GM19239 (cell line): ENCODE results near the gene SLC25A27.
A peak's percentile ranks its signal among the peaks of the same experiment; 100 is the strongest.

ENCODE experiments used
- DNase-seq: peaks from one replicate; pipeline ENCODE4 v3.0.0; 2011; ENCODE audit warnings: low spot score; ENCODE audit not compliant: insufficient read length
- FAIRE-seq: peaks from 2 replicates; lab custom pipeline; 2011; peaks lifted over from hg19 to GRCh38; lab: Jason Lieb, UNC

SLC25A27 gene

DNA sequence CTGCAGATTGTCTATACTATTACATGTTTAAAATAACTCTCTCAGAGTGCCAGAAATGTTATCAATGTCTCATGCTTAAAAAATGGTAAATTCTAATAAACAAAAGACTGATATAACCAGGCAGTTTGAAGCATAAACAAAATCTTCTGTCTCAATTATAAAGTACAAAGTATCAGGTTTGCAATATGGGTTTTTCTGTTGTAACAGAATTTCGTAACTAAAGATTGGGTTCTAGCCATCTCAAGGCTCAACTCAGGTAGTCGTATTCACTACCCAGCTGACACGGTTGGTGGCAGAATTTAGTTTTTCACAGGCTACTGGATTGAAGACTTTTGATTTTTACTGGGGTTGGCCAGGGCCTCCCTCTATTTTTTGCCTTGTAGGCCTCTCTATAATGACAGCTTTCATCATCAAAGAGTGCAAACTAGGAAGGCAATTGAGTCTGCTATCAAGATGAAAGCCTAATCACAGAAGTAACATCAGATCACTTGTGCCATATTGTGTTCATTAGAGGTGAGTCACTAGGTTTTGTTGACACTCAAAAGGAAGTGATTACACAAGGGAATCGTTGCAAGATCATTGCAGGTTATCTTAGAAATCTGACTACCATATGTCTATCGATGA is 3.8 kb upstream of the SLC25A27 start:
- DNase-seq (no peak), FAIRE-seq (no peak)

DNA sequence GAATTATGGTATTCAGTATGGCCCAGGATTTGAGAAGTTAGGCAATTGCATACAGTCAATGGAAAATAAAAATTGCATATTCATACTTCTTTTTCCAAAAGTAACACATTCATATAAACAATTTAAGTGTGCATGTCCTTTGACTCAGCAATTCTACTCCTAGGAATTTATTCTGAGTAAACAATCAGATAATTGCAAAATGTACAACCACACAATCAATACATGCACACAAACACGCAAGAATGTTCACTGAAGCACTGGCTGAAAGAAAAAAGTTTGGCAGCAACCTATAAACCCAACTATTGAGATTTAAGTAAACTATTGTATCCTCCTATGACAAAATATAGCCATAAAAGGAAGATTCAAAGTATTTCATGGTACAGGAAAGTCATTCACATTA is 1.8 kb upstream of the SLC25A27 start:
- FAIRE-seq: no peak
- no peak for DNase-seq

DNA sequence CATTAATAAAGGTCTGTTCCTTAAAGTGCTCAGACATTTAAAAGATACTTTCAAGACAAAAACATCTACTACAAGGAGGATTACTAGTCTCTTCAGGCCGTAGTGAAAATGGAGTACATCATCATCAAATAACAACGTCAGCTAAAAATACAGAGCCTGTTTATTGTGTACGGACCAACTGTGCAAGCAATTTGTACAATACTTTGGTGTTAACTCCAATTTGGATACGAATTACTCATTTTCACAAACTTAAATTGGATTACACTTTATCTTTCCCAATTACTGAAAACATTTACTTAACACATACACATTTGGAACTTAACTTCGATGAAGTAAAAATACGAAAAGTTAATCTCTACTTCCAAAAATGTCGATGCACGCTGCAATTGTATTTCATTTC is 959 bp upstream of the SLC25A27 start:
- FAIRE-seq (no peak), DNase-seq (no peak)

DNA sequence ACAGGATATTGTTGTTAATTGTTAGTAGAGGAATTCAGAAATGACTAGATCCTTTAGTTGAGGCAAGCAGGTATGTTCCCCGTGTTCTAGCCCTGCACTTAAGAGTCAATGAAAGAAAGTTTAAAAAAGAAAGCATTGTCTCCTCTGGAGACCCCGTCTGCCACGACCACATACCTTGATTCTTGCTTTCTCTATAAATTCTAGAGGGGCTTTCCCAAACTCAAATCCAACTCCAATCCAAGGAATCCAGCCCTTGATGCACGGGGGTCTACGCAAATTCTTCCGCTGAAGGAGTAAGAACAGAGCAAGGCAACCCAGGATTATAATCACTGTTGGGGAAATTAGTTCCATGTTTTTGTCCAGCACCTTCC is 558 bp upstream of the SLC25A27 start:
- DNase-seq (no peak), FAIRE-seq (no peak)

DNA sequence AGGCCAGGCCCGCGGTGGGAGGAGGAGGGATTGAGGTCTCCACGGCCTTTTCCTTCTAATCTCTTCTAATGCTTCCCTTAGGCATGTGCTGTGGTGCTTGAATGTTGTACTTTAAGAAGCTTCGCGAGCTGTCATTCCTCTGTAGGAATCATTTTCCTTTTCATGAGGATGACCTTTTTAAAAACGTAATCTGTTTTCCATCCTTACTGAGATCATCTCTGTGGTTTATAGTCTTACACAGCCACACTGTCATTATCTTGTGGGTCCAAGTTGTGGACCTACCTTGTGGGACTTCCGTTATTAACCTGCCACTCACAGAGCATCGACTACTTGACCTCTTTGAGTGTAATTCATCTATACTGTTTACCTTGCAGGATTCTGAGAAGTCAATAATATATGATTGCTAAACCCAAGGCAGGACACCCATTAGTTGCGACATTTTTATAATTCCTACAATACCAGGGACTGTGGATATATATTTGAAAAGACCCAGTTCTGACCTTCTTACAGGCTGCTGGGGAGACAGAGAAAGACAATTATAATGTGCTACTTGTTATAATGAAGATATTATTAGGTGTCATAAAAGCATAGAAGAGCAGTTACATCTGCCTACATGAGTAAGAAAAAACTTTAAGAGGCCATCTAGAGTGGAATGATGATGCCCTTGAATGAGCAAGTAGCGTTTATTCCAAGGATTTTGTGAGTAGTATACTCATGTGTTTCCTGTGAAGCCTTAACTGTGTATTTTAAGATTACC is 842 bp downstream of the SLC25A27 start:
- DNase-seq (no peak), FAIRE-seq (peak; percentile 8)

DNA sequence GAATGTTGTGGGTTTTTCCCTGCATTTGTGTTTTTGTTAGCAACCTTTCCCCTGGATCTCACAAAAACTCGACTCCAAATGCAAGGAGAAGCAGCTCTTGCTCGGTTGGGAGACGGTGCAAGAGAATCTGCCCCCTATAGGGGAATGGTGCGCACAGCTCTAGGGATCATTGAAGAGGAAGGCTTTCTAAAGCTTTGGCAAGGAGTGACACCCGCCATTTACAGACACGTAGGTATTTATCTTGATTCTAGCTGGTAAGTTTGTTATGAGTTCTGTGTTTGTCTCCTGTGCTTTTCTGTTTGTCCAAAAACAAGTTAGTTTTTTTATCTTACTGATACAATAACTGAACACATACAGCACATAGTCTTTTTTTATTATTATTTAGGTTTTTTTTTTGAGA is 3.0 kb downstream of the SLC25A27 start:
- FAIRE-seq (no peak), DNase-seq (no peak)

DNA sequence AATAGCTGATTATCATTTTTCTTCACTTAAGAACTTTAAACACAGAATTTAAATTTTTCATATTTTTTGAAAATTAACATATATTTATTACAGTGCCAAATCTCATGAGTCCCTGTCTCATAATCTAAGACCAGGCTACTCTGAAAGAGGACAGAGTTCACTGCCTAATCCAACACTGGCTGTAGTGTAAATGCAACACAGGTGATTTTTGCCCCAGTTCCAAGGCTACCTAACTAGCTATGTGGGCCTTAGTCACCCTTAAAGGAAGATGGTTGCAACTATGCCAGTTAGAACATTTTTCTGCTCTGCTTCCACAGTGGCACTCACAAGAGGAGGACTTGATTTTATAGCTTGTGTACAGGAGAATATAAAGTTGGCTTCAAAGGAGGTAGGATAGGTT is 4.9 kb downstream of the SLC25A27 start:
- FAIRE-seq (peak; percentile 52), DNase-seq (no peak)

DNA sequence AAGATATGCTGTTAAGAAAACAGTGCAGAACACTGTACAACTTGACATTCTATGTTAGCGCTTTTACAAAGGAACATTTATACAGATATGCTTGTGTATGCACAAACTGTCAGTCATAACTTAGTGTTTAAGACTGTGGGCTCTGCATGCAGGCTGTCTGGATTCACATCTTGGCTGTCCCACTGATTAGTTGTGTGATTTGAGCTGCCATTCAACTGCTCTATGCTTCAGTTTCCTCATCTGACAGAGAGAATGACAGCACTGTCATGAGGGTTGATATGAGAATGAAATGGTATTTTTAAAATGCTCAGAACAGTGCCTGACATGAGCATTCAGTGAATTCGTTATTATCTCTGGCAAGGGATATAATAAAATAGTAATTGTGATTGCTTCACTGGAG is 8.7 kb downstream of the SLC25A27 start:
- FAIRE-seq (no peak), DNase-seq (no peak)

DNA sequence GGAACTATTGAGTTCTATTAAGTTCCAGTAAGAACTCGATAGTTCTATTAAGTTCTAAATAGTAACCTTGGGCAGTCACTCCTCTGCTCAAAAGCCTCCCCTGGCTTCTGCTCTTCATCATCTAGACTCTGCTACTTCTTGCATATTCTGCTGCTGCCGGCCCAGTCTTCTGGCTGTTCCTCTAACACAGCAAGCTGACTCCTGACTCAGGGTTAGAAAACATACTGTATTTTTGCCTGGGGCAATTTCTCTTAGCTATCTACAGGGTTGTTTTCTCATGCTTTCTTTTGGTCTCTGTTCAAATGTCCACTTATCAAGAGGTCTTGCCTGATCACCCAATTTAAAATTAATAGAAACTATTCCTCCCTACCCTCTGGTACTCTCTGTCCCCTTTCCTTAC is 14.6 kb downstream of the SLC25A27 start:
- FAIRE-seq: no peak

DNA sequence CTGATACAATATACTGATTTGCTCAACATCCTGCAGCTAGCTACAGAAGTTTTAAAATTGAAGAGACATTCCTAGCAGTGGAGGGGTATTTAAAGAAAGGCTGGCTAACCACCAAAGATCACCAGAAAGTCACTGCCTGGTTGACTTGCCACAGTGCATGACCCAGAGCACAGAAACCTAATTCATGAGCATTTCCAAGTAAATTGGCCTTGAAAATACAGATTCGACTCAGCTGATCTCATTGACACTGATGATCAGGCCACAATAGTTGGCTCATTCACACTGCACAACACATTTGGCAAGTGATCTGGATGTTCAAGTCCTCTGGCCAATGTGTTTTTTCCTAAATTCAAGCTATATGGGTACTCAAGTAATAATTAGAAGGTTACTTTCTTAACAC is 21.6 kb downstream of the SLC25A27 start:
- DNase-seq (no peak), FAIRE-seq (no peak)

More for the DNA sequence above, 14.6 kb downstream of the SLC25A27 start:
- DNase-seq: no peak

DNA sequence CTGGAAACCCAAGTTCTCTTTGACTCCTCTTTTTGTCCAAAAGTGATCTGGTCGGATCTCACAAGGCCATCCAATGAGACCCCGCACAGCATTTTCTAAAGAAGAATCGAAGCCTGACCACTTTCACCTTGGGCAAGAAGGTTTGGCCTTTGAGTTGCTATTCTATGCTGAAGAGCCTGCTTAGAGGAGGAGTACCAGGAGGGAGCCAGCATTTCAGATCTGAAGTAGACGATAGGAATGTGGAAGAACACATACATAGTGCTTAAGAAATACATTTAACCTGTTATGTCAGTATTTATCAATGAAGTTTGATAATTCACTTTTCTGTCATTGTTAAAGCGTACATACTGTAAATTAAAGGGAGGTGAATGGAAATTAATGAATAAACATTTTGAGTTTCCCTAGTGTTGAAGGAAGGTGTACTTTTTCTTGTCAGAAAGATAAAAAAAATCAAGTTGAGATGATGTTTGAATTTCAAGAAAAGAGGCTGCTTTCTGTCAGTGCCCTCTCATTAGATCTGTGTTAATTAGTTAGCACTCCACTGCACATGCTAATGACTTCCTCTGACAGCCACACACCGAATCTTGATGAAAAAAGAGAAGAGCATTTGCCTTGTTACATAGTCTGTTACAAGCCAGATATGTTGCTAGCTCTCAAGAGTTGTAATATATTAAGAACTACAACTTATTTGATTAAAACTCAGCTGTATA is 24.0 kb downstream of the SLC25A27 start:
- FAIRE-seq: no peak
- DNase-seq: no peak

DNA sequence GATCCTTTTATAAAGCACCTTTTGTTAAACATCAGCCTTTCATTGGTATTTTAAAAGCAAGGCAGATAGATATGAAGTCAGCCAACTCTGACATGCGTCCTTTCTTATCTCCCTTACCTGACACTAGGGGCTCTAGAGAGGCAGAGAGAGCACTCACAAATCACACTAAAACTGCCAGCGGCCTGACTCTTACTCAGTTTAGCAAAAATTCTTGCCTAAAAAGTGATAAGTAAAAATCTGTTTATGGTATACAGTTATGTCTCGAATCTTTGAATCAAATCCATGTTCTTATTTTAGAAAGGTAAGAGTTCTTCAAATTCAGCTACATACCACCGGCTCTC is 24.5 kb downstream of the SLC25A27 start:
- DNase-seq: no peak
- FAIRE-seq: no peak

DNA sequence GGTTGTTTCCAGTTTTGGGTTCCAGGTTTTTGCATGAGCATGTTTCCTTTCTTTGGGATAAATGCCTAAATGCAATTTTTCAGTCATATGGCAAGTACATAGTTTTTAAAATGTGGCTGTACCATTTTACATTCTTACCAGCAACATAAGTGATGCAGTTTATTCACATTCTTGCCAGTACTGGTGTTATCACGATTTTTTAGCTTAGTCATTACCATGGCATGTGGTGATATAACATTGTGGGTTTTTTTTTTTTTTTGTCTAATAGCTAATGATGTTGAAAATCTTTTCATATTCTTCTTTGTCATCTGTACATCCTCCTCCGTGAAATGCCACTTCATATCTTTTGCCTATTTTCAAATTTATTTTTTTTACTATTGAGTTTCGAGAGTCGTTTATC is 32.0 kb downstream of the SLC25A27 start:
- FAIRE-seq (no peak), DNase-seq (no peak)

DNA sequence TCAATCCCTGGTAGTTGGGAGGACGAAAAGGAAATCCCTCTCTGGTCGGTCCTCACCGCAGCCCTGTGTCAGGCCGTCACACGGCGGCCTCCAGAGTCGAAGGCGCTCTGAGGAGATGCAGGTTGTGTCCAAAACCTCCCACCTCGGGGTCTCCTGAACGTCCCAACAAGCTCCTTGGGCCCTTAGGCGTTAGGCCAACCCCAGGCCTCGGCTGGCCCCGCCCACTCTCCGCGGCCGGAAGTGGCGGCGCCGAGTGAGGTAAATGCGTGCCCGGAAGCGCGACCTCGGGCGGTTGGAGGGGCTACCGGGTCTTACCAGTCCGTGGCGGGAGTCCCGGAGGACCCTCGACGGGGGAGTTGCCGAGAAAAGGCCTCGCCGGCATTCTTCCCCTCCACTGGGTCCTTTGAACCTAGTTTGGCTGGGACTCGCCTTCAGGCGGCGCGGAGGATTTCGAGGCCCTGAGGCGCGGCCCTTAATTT is 34.9 kb downstream of the SLC25A27 start, which contains the start of gene TDRD6:
Gene TDRD6 (plus strand): TSS at position 267 of the 479 bp plus-strand sequence. CDS start 244 bp downstream, outside the sequence.
- FAIRE-seq: no peak
- DNase-seq: no peak

DNA sequence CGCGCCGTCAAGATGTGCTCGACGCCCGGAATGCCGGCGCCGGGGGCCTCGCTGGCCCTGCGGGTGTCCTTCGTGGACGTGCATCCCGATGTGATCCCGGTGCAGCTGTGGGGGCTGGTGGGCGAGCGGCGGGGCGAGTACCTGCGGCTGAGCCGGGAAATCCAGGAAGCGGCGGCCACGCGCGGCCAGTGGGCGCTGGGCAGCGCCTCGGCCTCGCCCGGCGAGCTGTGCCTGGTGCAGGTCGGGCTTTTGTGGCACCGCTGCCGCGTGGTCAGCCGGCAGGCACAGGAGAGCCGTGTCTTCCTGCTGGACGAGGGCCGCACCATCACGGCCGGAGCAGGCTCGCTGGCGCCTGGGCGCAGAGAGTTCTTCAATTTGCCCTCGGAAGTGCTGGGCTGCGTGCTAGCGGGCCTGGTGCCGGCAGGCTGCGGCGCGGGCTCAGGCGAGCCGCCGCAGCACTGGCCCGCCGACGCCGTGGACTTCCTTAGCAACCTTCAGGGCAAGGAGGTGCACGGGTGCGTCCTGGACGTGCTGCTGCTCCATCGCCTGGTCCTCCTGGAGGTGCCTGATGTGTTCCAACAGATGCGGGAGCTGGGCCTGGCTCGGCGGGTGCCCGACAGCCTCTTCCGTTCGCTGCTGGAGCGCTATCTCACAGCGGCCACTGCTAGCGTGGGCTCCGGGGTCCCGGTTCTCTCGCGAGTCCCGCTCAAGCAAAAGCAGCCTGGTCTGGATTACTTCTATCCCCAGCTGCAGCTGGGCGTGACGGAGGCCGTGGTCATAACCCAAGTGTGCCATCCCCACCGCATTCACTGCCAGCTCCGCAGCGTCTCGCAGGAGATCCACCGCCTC is 35.6 kb downstream of the SLC25A27 start:
- FAIRE-seq: no peak
- no peak for DNase-seq

DNA sequence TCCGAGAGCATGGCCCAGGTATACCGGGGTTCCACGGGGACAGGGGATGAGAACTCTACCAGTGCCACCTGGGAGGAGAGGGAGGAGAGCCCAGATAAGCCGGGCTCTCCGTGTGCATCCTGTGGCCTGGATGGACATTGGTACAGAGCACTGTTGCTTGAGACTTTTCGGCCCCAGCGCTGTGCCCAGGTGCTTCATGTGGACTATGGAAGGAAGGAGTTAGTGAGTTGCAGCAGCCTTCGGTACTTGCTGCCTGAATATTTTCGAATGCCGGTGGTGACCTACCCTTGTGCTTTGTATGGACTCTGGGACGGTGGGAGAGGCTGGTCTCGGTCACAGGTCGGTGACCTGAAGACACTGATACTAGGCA is 36.2 kb downstream of the SLC25A27 start:
- FAIRE-seq (no peak), DNase-seq (no peak)

DNA sequence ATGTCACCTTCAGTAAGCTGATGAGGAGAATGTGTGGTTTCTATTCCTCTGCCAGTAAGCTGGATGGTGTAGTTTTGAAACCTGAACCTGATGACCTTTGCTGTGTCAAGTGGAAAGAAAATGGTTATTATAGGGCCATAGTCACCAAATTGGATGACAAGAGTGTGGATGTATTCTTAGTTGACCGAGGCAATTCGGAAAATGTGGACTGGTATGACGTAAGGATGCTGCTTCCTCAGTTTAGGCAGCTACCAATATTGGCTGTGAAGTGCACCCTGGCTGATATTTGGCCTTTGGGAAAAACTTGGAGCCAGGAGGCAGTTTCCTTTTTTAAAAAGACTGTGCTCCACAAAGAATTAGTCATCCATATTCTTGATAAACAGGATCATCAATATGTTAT is 36.9 kb downstream of the SLC25A27 start:
- DNase-seq (no peak), FAIRE-seq (no peak)

DNA sequence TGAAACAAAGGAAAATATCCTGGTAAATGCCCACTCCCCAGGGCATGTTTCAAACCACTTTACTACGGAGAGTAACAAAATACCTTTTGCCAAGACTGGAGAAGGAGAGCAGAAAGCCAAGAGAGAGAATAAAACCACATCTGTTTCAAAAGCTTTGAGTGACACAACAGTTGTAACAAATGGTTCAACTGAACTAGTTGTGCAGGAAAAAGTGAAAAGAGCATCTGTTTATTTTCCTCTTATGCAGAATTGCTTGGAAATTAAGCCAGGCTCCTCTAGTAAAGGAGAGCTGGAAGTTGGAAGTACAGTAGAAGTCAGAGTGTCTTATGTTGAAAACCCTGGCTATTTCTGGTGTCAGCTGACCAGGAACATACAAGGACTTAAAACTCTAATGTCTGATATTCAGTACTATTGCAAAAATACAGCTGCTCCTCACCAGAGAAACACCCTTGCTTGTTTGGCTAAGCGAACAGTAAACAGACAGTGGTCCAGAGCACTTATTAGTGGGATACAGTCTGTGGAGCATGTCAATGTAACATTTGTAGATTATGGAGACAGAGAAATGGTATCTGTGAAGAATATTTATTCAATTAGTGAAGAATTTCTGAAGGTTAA is 37.5 kb downstream of the SLC25A27 start:
- FAIRE-seq: no peak
- no peak for DNase-seq

DNA sequence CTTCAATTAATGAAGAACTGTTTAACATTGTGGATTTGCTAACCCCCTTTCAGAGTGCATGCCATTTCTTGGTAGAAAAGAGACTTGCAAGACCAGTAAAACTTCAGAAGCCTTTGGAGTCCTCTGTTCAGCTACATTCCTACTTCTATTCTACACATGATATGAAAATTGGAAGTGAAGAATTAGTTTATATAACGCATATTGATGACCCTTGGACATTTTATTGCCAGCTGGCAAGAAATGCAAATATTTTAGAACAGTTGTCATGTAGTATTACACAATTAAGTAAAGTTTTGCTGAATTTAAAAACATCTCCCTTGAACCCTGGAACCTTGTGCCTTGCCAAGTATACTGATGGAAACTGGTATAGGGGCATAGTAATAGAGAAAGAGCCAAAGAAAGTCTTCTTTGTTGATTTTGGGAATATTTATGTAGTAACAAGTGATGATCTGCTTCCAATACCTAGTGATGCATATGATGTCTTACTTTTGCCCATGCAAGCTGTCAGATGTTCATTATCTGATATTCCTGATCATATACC is 38.2 kb downstream of the SLC25A27 start:
- DNase-seq: no peak
- no peak for FAIRE-seq

DNA sequence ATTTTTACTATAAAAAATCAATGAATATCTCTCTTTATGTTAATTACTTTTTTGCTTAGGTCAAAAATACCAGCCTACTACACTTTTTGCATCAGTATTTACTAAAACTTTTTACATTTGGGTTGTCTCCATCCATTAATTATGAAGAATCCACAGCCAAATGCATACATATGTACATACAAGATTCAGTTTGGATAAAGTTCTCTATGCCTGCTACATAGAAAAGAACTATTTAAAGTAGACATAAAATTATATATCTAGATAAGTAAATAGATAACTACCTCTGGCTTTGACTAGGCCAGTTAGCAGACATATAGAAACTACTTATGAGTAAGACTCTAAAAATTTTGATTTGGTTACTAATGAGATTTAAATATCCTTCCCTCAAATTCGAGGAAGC is 47.2 kb downstream of the SLC25A27 start:
- FAIRE-seq (no peak), DNase-seq (no peak)
